Neural progenitor cell (in vitro differentiated cells): ENCODE data around the gene HSP90AB1. TPM values are rescaled to one million over a fixed set of nuclear protein-coding genes. Genes with fewer than 3 reads are reported as not detected.

Experiments
- DNase-seq: peaks from one replicate; pipeline ENCODE4 v3.0.0-alpha.2; 2016; ENCODE audit warnings: low spot score
- H2AFZ ChIP-seq: fragments of 200-600 bp; sonication (generic); replicated peaks from 2 replicates; pipeline ENCODE4 v1.6.1; 2016; ENCODE audit warnings: antibody characterized with exemption
- H3F3A ChIP-seq: fragments of 200-600 bp; sonication (generic); 2 replicates; pipeline ENCODE4 v1.6.1; 2016; ENCODE audit warnings: antibody characterized with exemption, low read depth
- H3K27ac ChIP-seq: fragments of 200-600 bp; sonication (generic); 2 replicates; pipeline ENCODE4 v1.5.1; 2016; ENCODE audit warnings: mild to moderate bottlenecking
- H3K27me3 ChIP-seq: fragments of 200-600 bp; sonication (generic); 2 replicates; pipeline ENCODE4 v1.6.1; 2016; ENCODE audit warnings: mild to moderate bottlenecking, moderate library complexity
- H3K36me3 ChIP-seq: fragments of 200-600 bp; sonication (generic); 2 replicates; pipeline ENCODE4 v1.5.1; 2016
- H3K4me1 ChIP-seq: fragments of 200-600 bp; sonication (generic); 2 replicates; pipeline ENCODE4 v1.6.1; 2016; ENCODE audit warnings: mixed run types
- H3K4me2 ChIP-seq: fragments of 200-600 bp; sonication (generic); 2 replicates; pipeline ENCODE4 v1.6.1; 2016
- H3K4me3 ChIP-seq: fragments of 200-600 bp; sonication (generic); 2 replicates; pipeline ENCODE4 v1.5.1; 2016
- H3K79me2 ChIP-seq: fragments of 200-600 bp; sonication (generic); 2 replicates; pipeline ENCODE4 v1.6.1; 2016; ENCODE audit warnings: low read depth
- H3K9ac ChIP-seq: fragments of 200-600 bp; sonication (generic); 2 replicates; pipeline ENCODE4 v1.6.1; 2016
- H3K9me3 ChIP-seq: fragments of 200-600 bp; sonication (generic); 2 replicates; pipeline ENCODE4 v1.5.1; 2016; ENCODE audit warnings: low read depth
- H4K20me1 ChIP-seq: fragments of 200-600 bp; sonication (generic); 2 replicates; pipeline ENCODE4 v1.6.1; 2016; ENCODE audit warnings: low read depth
- H3K27ac Mint-ChIP-seq: 3 replicates; pipeline ENCODE4 v1.8.0; 2021; ENCODE audit warnings: mixed read lengths
- H3K27me3 Mint-ChIP-seq: 2 replicates; pipeline ENCODE4 v1.8.0; 2022; ENCODE audit warnings: low read depth, mild to moderate bottlenecking, inconsistent platforms, moderate library complexity, mixed read lengths; ENCODE audit not compliant: insufficient read depth
- H3K36me3 Mint-ChIP-seq: 3 replicates; pipeline ENCODE4 v1.8.0; 2021; ENCODE audit warnings: mixed read lengths
- H3K4me1 Mint-ChIP-seq: 3 replicates; pipeline ENCODE4 v1.8.0; 2021; ENCODE audit warnings: mixed read lengths
- H3K4me3 Mint-ChIP-seq: 3 replicates; pipeline ENCODE4 v1.8.0; 2021; ENCODE audit warnings: mild to moderate bottlenecking, moderate library complexity, mixed read lengths
- H3K9me3 Mint-ChIP-seq: 3 replicates; pipeline ENCODE4 v1.8.0; 2020; ENCODE audit warnings: mixed read lengths
- EZH2 ChIP-seq: fragments of 200-600 bp; sonication (generic); IDR thresholded peaks from 2 replicates; pipeline ENCODE4 v1.6.1; 2017; ENCODE audit warnings: antibody characterized with exemption, mild to moderate bottlenecking, moderate library complexity
- EZH2phosphoT487 ChIP-seq: fragments of 200-600 bp; sonication (generic); IDR thresholded peaks from 2 replicates; pipeline ENCODE4 v1.6.1; 2017; ENCODE audit warnings: antibody characterized with exemption
- total RNA-seq: library from RNA; depleted of rRNA; stranded (reverse); fragments of >200 nt; gene quantifications from 2 replicates; pipeline ENCODE4 v1.2.3, GENCODE V29; 2015; ENCODE audit warnings: low replicate concordance
- TF ChIP-seq, protein P1 (sequence below): fragments of 200-600 bp; sonication (generic); IDR thresholded peaks from 2 replicates; pipeline ENCODE4 v1.5.1; 2017; ENCODE audit warnings: antibody characterized with exemption, mild to moderate bottlenecking

Gene HSP90AB1
- total RNA-seq, 1 donor from 2014 or later = 2,068 TPM

DNA sequence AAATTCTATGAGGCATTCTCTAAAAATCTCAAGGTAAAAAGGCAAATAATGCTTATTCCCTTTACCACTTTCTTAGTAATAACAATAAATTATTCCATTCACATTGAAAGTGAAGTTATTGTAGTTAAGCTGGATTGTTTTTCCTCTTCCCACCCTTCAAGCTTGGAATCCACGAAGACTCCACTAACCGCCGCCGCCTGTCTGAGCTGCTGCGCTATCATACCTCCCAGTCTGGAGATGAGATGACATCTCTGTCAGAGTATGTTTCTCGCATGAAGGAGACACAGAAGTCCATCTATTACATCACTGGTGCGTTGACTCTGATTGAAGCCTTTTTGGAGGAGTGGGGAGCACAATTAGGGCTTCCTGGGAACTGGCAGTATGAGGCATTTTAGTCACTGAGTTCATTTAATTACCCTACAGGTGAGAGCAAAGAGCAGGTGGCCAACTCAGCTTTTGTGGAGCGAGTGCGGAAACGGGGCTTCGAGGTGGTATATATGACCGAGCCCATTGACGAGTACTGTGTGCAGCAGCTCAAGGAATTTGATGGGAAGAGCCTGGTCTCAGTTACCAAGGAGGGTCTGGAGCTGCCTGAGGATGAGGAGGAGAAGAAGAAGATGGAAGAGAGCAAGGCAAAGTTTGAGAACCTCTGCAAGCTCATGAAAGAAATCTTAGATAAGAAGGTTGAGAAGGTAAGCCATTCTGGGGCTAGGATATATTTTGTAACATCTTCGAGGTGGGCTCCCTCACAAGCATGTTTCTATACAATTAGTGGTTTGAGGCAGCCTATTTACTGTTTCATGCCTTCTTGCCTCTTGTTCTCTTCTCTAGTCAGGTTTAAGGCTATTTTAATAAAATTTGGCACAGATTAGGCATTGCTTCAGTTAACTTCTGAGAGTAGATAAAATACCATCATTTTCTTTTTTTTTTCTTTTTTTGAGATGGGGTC is 4.9 kb downstream of the HSP90AB1 start:
- no peak overlapping the region for H3K4me3 ChIP-seq

DNA sequence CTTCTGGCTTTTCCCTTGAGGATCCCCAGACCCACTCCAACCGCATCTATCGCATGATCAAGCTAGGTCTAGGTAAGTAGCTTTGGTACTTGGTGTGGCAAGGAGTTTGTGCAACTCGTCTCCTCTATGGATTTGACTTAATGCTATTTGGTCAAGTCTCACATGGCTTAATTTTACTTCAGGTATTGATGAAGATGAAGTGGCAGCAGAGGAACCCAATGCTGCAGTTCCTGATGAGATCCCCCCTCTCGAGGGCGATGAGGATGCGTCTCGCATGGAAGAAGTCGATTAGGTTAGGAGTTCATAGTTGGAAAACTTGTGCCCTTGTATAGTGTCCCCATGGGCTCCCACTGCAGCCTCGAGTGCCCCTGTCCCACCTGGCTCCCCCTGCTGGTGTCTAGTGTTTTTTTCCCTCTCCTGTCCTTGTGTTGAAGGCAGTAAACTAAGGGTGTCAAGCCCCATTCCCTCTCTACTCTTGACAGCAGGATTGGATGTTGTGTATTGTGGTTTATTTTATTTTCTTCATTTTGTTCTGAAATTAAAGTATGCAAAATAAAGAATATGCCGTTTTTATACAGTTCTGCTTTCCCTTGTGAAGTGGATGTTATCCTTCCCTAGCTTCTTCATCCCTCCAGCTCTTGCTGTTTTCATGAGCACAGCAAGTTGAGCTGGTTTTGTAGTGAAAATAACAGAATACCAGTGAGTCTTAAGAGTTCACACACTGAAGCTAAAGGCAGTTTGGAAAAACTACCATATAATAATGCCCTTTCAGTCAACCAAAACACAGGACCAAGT is 6.6 kb downstream of the HSP90AB1 start:
- no peak for TF ChIP-seq EZH2
- TF ChIP-seq, protein P1, sequence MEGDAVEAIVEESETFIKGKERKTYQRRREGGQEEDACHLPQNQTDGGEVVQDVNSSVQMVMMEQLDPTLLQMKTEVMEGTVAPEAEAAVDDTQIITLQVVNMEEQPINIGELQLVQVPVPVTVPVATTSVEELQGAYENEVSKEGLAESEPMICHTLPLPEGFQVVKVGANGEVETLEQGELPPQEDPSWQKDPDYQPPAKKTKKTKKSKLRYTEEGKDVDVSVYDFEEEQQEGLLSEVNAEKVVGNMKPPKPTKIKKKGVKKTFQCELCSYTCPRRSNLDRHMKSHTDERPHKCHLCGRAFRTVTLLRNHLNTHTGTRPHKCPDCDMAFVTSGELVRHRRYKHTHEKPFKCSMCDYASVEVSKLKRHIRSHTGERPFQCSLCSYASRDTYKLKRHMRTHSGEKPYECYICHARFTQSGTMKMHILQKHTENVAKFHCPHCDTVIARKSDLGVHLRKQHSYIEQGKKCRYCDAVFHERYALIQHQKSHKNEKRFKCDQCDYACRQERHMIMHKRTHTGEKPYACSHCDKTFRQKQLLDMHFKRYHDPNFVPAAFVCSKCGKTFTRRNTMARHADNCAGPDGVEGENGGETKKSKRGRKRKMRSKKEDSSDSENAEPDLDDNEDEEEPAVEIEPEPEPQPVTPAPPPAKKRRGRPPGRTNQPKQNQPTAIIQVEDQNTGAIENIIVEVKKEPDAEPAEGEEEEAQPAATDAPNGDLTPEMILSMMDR = peak; percentile 62
- TF ChIP-seq EZH2phosphoT487 = no peak
- H3K9me3 ChIP-seq = no peaks in the 10 kb centered on the region
- Mint-ChIP-seq H3K9me3 (no peaks in the 10 kb centered on the region), H3K27ac (no peak overlapping the region), H3K4me3 (no peak overlapping the region), H3K27me3 (peaks cover 22% of the 10 kb centered on the region), H3K4me1 (peaks cover 46% of the 10 kb centered on the region), H3K36me3 (peaks cover 50% of the 10 kb centered on the region)
- peaks cover 94% of the 10 kb centered on the region for H3F3A ChIP-seq
- peak overlapping the region; percentile 58 for H3K27ac ChIP-seq
- H3K4me3 ChIP-seq = no peak overlapping the region
- peaks cover 80% of the 10 kb centered on the region for H3K79me2 ChIP-seq
- H3K4me1 ChIP-seq = peaks cover 24% of the 10 kb centered on the region
- H3K27me3 ChIP-seq = no peaks in the 10 kb centered on the region
- peaks cover 35% of the 10 kb centered on the region for H3K36me3 ChIP-seq
- no peak overlapping the region for H3K4me2 ChIP-seq
- H2AFZ ChIP-seq = no peak overlapping the region
- peak; percentile 67 for DNase-seq
- peaks cover 82% of the 10 kb centered on the region for H4K20me1 ChIP-seq
- no peak overlapping the region for H3K9ac ChIP-seq

More for the DNA sequence above, 4.9 kb downstream of the HSP90AB1 start:
- peaks cover 97% of the 10 kb centered on the region for H4K20me1 ChIP-seq
- H3K27me3 Mint-ChIP-seq = peaks cover 27% of the 10 kb centered on the region
- H3K27ac Mint-ChIP-seq = no peak overlapping the region
- H3K27me3 ChIP-seq = no peaks in the 10 kb centered on the region
- no peak overlapping the region for H2AFZ ChIP-seq
- peaks cover 94% of the 10 kb centered on the region for H3K79me2 ChIP-seq
- H3K4me1 ChIP-seq = peaks cover 24% of the 10 kb centered on the region
- no peak overlapping the region for H3K4me2 ChIP-seq
- H3K4me3 Mint-ChIP-seq = peak overlapping the region; percentile 18
- H3K36me3 ChIP-seq = peaks cover 35% of the 10 kb centered on the region
- H3K4me1 Mint-ChIP-seq = peaks cover 47% of the 10 kb centered on the region
- no peak for TF ChIP-seq EZH2phosphoT487
- TF ChIP-seq, protein P1 = no peak
- no peak for TF ChIP-seq EZH2
- no peaks in the 10 kb centered on the region for H3K9me3 Mint-ChIP-seq
- H3K9ac ChIP-seq = no peak overlapping the region
- H3K27ac ChIP-seq = peak overlapping the region; percentile 26
- H3K9me3 ChIP-seq = no peaks in the 10 kb centered on the region
- peaks cover 91% of the 10 kb centered on the region for H3F3A ChIP-seq
- H3K36me3 Mint-ChIP-seq = peaks cover 55% of the 10 kb centered on the region
- DNase-seq = no peak

DNA sequence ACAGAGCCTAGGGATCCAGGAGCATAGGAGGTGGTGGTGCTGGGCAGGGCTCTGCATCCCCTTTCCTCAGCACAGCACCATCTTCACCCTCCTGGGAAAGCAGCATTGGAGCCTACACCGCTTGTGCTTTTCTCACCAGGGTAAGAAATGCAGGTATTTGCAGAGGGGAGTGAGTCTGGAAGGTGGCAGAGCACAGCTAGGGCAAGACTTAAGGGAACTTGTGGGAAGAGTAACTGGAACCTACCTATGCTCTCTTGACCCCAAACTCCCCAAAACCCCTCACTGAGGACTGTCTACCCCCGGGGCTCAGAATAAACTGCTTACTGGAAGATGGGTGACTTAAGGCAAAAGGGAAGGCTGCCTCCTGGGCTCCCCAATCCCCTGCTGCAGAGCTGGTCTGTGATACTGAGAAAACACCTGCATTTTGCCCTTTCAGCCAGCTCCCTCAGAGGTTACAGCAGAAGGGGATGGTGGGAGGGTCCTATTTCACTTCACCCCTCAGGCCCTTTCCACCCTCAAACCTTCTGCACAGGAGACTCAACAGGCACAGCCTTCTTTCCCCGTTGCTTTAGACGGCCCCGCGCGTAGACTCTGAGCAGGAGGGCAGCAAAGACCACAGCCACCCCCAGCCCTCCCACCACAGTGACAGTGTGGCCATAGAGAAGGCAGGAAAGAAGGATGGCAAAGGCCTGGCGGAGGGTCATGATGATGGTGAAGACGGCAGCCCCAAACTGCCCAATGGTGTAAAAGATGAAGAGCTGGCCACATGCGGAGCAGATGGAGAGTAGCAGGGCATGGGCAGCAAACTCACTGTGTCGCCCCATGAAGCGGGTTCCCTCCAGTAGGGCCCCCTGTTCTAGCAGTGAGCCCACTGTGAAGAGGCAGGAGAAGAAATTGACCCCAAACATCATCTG is 7.5 kb downstream of the HSP90AB1 start:
- H3K36me3 ChIP-seq = peaks cover 34% of the 10 kb centered on the region
- H3K9ac ChIP-seq = no peak overlapping the region
- H3K27ac ChIP-seq = peak overlapping the region; percentile 58
- H3K4me1 ChIP-seq = peaks cover 14% of the 10 kb centered on the region
- peaks cover 41% of the 10 kb centered on the region for H3K4me1 Mint-ChIP-seq
- H3F3A ChIP-seq = peaks cover 84% of the 10 kb centered on the region
- no peaks in the 10 kb centered on the region for H3K9me3 Mint-ChIP-seq
- H3K27ac Mint-ChIP-seq = no peak overlapping the region
- peak overlapping the region; percentile 71 for H3K4me3 Mint-ChIP-seq
- peaks cover 70% of the 10 kb centered on the region for H3K79me2 ChIP-seq
- H2AFZ ChIP-seq = no peak overlapping the region
- TF ChIP-seq, protein P1 = no peak
- TF ChIP-seq EZH2 (no peak), EZH2phosphoT487 (no peak)
- H4K20me1 ChIP-seq = peaks cover 72% of the 10 kb centered on the region
- DNase-seq = no peak
- H3K4me2 ChIP-seq = no peak overlapping the region
- H3K27me3 ChIP-seq = no peaks in the 10 kb centered on the region
- no peak overlapping the region for H3K4me3 ChIP-seq
- H3K36me3 Mint-ChIP-seq = peaks cover 42% of the 10 kb centered on the region
- no peaks in the 10 kb centered on the region for H3K9me3 ChIP-seq
- H3K27me3 Mint-ChIP-seq = peaks cover 18% of the 10 kb centered on the region
